Endothelial cell of umbilical vein (primary cell): Measurements from ENCODE around the gene SIRT4. TPM values are rescaled to one million over a fixed set of nuclear protein-coding genes. Genes with fewer than 3 reads are reported as not detected.

Experiments
- BruUV-seq: library from RNA; stranded (reverse); fragments of 400-500 nt; replicated peaks from 2 replicates; lab custom pipeline; 2021; lab: Mats Ljungman, UMichigan
- CTCF ChIA-PET: fragments of 300-600, 350-600 bp; sonication (Branson Sonifier 250); formaldehyde crosslinking; loops from one replicate; lab custom pipeline; 2021; ENCODE audit warnings: antibody characterized with exemption, inconsistent platforms; lab: Charles Lee
- POLR2A ChIA-PET: fragments of 300-600, 350-600 bp; sonication (Branson Sonifier 250); formaldehyde crosslinking; loops from one replicate; lab custom pipeline; 2021; ENCODE audit warnings: antibody characterized with exemption, inconsistent platforms; lab: Charles Lee
- DNase-seq: peaks from one replicate; pipeline ENCODE4 v3.0.0-alpha.2; 2011; ENCODE audit warnings: low read depth, low spot score
- FAIRE-seq: peaks from 2 replicates; lab custom pipeline; 2011; peaks lifted over from hg19 to GRCh38; lab: Jason Lieb, UNC
- H2AFZ ChIP-seq: 2 replicates; pipeline ENCODE4 v1.6.0; 2012; ENCODE audit warnings: low read depth, low read length, control low read depth, inconsistent platforms
- H3K27ac ChIP-seq: 2 replicates; pipeline ENCODE4 v1.5.1; 2011; ENCODE audit warnings: low read depth, mild to moderate bottlenecking, control low read depth, low read length, moderate library complexity; ENCODE audit not compliant: insufficient read depth
- H3K27me3 ChIP-seq, 2 experiments: 2 replicates each; pipeline versions ENCODE4 v1.6.0 to v1.6.1; 2011; ENCODE audit warnings: low read length in 2 of 2, mixed read lengths in 1 of 2; ENCODE audit not compliant: control insufficient read depth in 2 of 2, insufficient read depth in 2 of 2
- H3K36me3 ChIP-seq, 2 experiments: 2 replicates in 1 of 2; 3 replicates in 1 of 2; pipeline ENCODE4 v1.5.1; 2011; ENCODE audit warnings: low read length in 2 of 2, mild to moderate bottlenecking in 1 of 2, moderate library complexity in 1 of 2; ENCODE audit not compliant: control insufficient read depth in 2 of 2, insufficient read depth in 2 of 2; ENCODE audit errors: extremely low read depth in 1 of 2
- H3K4me1 ChIP-seq: 3 replicates; pipeline ENCODE4 v1.5.1; 2011; ENCODE audit warnings: mild to moderate bottlenecking, low read length; ENCODE audit not compliant: control insufficient read depth, insufficient read depth; ENCODE audit errors: extremely low read depth
- H3K4me2 ChIP-seq: 2 replicates; pipeline ENCODE4 v1.6.1; 2011; ENCODE audit warnings: low read length, control low read depth, mixed read lengths; ENCODE audit not compliant: insufficient read depth
- H3K4me3 ChIP-seq, 3 experiments: fragments of 200-600 bp in 1 of 3; sonication (generic), shearing (Covaris generic) in 1 of 3; replicated peaks in 1 of 3; 2 replicates each; pipeline ENCODE4 v1.5.1; 2011 to 2016; ENCODE audit warnings: control low read depth in 3 of 3, low read length in 3 of 3, mild to moderate bottlenecking in 2 of 3, inconsistent platforms in 1 of 3, low read depth in 1 of 3, moderate library complexity in 1 of 3; ENCODE audit not compliant: insufficient read depth in 1 of 3
- H3K79me2 ChIP-seq: 2 replicates; pipeline ENCODE4 v1.6.0; 2012; ENCODE audit warnings: low read length, inconsistent platforms; ENCODE audit not compliant: control insufficient read depth, insufficient read depth
- H3K9ac ChIP-seq: replicated peaks from 2 replicates; pipeline ENCODE3; 2011; ENCODE audit warnings: low read length, control low read depth; ENCODE audit not compliant: insufficient read depth; ENCODE audit errors: extremely low read depth
- H3K9me1 ChIP-seq: replicated peaks from 3 replicates; pipeline ENCODE4 v1.6.0; 2011; ENCODE audit warnings: mild to moderate bottlenecking, low read length; ENCODE audit not compliant: control insufficient read depth, insufficient read depth; ENCODE audit errors: extremely low read depth
- H3K9me3 ChIP-seq: replicated peaks from 2 replicates; pipeline ENCODE4 v1.5.1; 2012; ENCODE audit warnings: low read length, inconsistent platforms; ENCODE audit not compliant: control insufficient read depth, insufficient read depth
- H4K20me1 ChIP-seq: replicated peaks from 2 replicates; pipeline ENCODE3; 2011; ENCODE audit warnings: mild to moderate bottlenecking, low read length; ENCODE audit not compliant: control insufficient read depth, insufficient read depth; ENCODE audit errors: extremely low read depth
- CTCF ChIP-seq, 2 donors: IDR thresholded peaks; 1 replicate in 1 of 2; 2 replicates in 1 of 2; pipeline ENCODE4 v1.5.1; 2011; ENCODE audit warnings: low read length in 2 of 2, mild to moderate bottlenecking in 2 of 2, moderate library complexity in 2 of 2, control low read depth in 1 of 2, inconsistent platforms in 1 of 2, low read depth in 1 of 2; ENCODE audit not compliant: insufficient read depth in 1 of 2; ENCODE audit errors: extremely low read depth in 1 of 2
- EZH2 ChIP-seq: IDR thresholded peaks from 2 replicates; pipeline ENCODE4 v1.6.1; 2012; ENCODE audit warnings: borderline replicate concordance, low read depth, mild to moderate bottlenecking, moderate library complexity, low read length, inconsistent platforms; ENCODE audit not compliant: severe bottlenecking
- FOS ChIP-seq: IDR thresholded peaks from 2 replicates; pipeline ENCODE4 v1.6.1; 2011; ENCODE audit warnings: mild to moderate bottlenecking, low read length, moderate library complexity, borderline replicate concordance; ENCODE audit not compliant: insufficient read depth
- GATA2 ChIP-seq: IDR thresholded peaks from 2 replicates; pipeline ENCODE4 v1.7.0; 2011; ENCODE audit warnings: low read depth, mild to moderate bottlenecking, moderate library complexity, mixed read lengths, low read length; ENCODE audit not compliant: insufficient read length, insufficient read depth
- JUN ChIP-seq: IDR thresholded peaks from 2 replicates; pipeline ENCODE4 v1.6.1; 2011; ENCODE audit warnings: borderline replicate concordance, low read depth; ENCODE audit not compliant: insufficient read length, insufficient read depth
- MAX ChIP-seq: IDR thresholded peaks from 2 replicates; pipeline ENCODE4 v1.6.1; 2011; ENCODE audit not compliant: insufficient read depth, insufficient read length
- MYC ChIP-seq: IDR thresholded peaks from one replicate; pipeline ENCODE4 v1.6.1; 2011; ENCODE audit warnings: mild to moderate bottlenecking, low read depth, low read length
- POLR2A ChIP-seq: IDR thresholded peaks from 2 replicates; pipeline ENCODE4 v1.6.1; 2012; ENCODE audit warnings: low read depth, mild to moderate bottlenecking, control low read depth, low read length
- POLR2AphosphoS5 ChIP-seq: IDR thresholded peaks from 2 replicates; pipeline ENCODE4 v1.6.1; 2012; ENCODE audit warnings: low read depth, mild to moderate bottlenecking, control low read depth, low read length, moderate library complexity; ENCODE audit not compliant: insufficient read depth
- dilution Hi-C: fragments of 300-500 bp; cut with MboI; formaldehyde crosslinking; loops from one replicate; pipeline ENCODE4 v1.15.0; 2019; ENCODE audit warnings: low sequenced_read_pairs; ENCODE audit not compliant: extremely low pct_ligation_motif_present
- intact Hi-C: fragments of 100-400 bp; cut with micrococcal nuclease; formaldehyde crosslinking; loops from one replicate; pipeline ENCODE4 v1.10.0; 2022
- polyA plus RNA-seq, 4 experiments: library from polyadenylated mRNA; depleted of rRNA in 3 of 4; stranded (reverse) in 3 of 4; unstranded in 1 of 4; fragments of >200 nt; gene quantifications; 2 replicates each; pipeline versions ENCODE4 v1.2.1 to v1.2.3, GENCODE V29; 2011 to 2012; ENCODE audit warnings: missing spikeins in 1 of 4
- total RNA-seq: library from RNA; stranded (reverse); gene quantifications from 2 replicates; pipeline ENCODE4 v1.2.3, GENCODE V29; 2021

Gene SIRT4
- total and polyA plus RNA-seq, 2 donors (not counting 3 experiments of a cell fraction or from before 2014, with no cell fraction given), result 0.79 to 1.2 TPM

GRCh38 chr12:120347766-120348165 lies 45.6 kb downstream of the SIRT4 start:
- no peaks in the 10 kb centered on the region for H3K4me1 ChIP-seq
- no peaks in the 10 kb centered on the region for H3K36me3 ChIP-seq
- H3K4me3 ChIP-seq, result no peak overlapping the region
- H3K9me3 ChIP-seq, result no peaks in the 10 kb centered on the region
- no peak for FAIRE-seq
- H3K9ac ChIP-seq, result no peak overlapping the region
- no peak for DNase-seq
- POLR2A ChIA-PET, result no interaction called here
- intact Hi-C loops, result no loop called here
- no peaks in the 10 kb centered on the region for H3K79me2 ChIP-seq
- BruUV-seq, result no TSS peak
- TF ChIP-seq POLR2AphosphoS5 (no peak), EZH2 (no peak), CTCF (IDR thresholded peaks at IDR 0.05; ENCODE audit: extremely low read depth in 1 of 2, insufficient read depth in 1 of 2, low read depth in 1 of 2, low read length in 2 of 2) (no peak), POLR2A (no peak), MAX (no peak), JUN (no peak), GATA2 (no peak), FOS (no peak), MYC (no peak)
- dilution Hi-C loops, result no loop called here
- H4K20me1 ChIP-seq, result no peaks in the 10 kb centered on the region
- H3K27ac ChIP-seq, result no peak overlapping the region
- no peak overlapping the region for H3K4me2 ChIP-seq
- no peaks in the 10 kb centered on the region for H3K9me1 ChIP-seq
- CTCF ChIA-PET, result interaction anchor here (1.1 to 1.7 kb wide), 4 partner anchors 12 to 28 kb away, joined by 3 to 7 read pairs (median 3); no protein-coding TSS in a partner anchor
- peaks cover 3 to 9% of the 10 kb centered on the region in 2 experiments for H3K27me3 ChIP-seq
- H2AFZ ChIP-seq, result no peak overlapping the region
